Activated CD4-positive, CD25-positive, alpha-beta regulatory T cell (primary cell): ENCODE data around the gene TSPO2.
A peak's percentile ranks its signal among the peaks of the same experiment; 100 is the strongest.

Experiments used
- DNase-seq, 4 experiments: peaks; one replicate each; lab custom pipeline; 2025; lab: John Stamatoyannopoulos, UW

The TSPO2 gene

GRCh38 chr6:41027799-41028560 is 14.3 kb upstream of the TSPO2 start:
- peak; percentile 51 to 64 (median 60) for DNase-seq

- DNase-seq, result peak in 2 of 4 experiments; percentile 15 to 19
Measured at GRCh38 chr6:41028561-41029412, 13.5 kb upstream of the TSPO2 start.

- DNase-seq, result no peak
Measured at GRCh38 chr6:41032830-41033229, 9.4 kb upstream of the TSPO2 start.

- DNase-seq, result no peak
Measured at GRCh38 chr6:41033776-41034175, 8.5 kb upstream of the TSPO2 start.

GRCh38 chr6:41036186-41036585 is 6.1 kb upstream of the TSPO2 start:
- no peak for DNase-seq

- no peak for DNase-seq
Measured at GRCh38 chr6:41036601-41037000, 5.7 kb upstream of the TSPO2 start.

GRCh38 chr6:41037107-41037900 is 5.0 kb upstream of the TSPO2 start:
- DNase-seq, result no peak

GRCh38 chr6:41038205-41038604 is 4.1 kb upstream of the TSPO2 start:
- DNase-seq, result no peak

- DNase-seq, result peak; percentile 5 to 28 (median 21)
Measured at GRCh38 chr6:41039060-41039998, 2.9 kb upstream of the TSPO2 start, which contains the start of gene UNC5CL. Gene UNC5CL (minus strand): TSS chr6:41039221. CDS start chr6:41035074, 4,147 bp downstream.

- no peak for DNase-seq
Measured at GRCh38 chr6:41040101-41040939, 1.9 kb upstream of the TSPO2 start.

GRCh38 chr6:41040940-41041536 is 1.2 kb upstream of the TSPO2 start:
- DNase-seq, result no peak

- no peak for DNase-seq
Measured at GRCh38 chr6:41043151-41043550, 884 bp downstream of the TSPO2 start.

GRCh38 chr6:41045664-41046063 is 3.4 kb downstream of the TSPO2 start:
- DNase-seq, result no peak

- DNase-seq, result no peak
Measured at GRCh38 chr6:41046084-41046483, 3.8 kb downstream of the TSPO2 start.

GRCh38 chr6:41047306-41047705 is 5.0 kb downstream of the TSPO2 start:
- no peak for DNase-seq

- no peak for DNase-seq
Measured at GRCh38 chr6:41047745-41048732, 5.8 kb downstream of the TSPO2 start.

- no peak for DNase-seq
Measured at GRCh38 chr6:41049521-41049920, 7.3 kb downstream of the TSPO2 start.

GRCh38 chr6:41049955-41050354 is 7.7 kb downstream of the TSPO2 start:
- DNase-seq, result no peak

- no peak for DNase-seq
Measured at GRCh38 chr6:41050536-41050935, 8.3 kb downstream of the TSPO2 start.
